HEK293 (cell line): ENCODE measurements around the gene CPXM2.

Experiments
- CTCF ChIA-PET: fragments of 350-600 bp; formaldehyde crosslinking; extraction: SDS; loops from one replicate; lab custom pipeline; 2021; ENCODE audit warnings: antibody characterized with exemption; lab: Yijun Ruan, JAX
- POLR2A ChIA-PET: fragments of 300-600 bp; formaldehyde crosslinking; extraction: SDS; loops from one replicate; lab custom pipeline; 2020; ENCODE audit warnings: antibody characterized with exemption, inconsistent platforms; lab: Yijun Ruan, JAX
- H3K27ac ChIP-seq: fragments of 200-500 bp; sonication (Bioruptor generic); 2 replicates; pipeline ENCODE4 v1.5.1; 2014; ENCODE audit warnings: low read depth, low read length, control low read depth, inconsistent platforms; ENCODE audit errors: extremely low read depth
- H3K36me3 ChIP-seq, 2 experiments: fragments of 200-500 bp in 1 of 2; sonication (Bioruptor generic) in 1 of 2; 1 replicate in 1 of 2; 2 replicates in 1 of 2; pipeline ENCODE4 v1.5.1; 2014 to 2017; ENCODE audit warnings: inconsistent platforms in 2 of 2, low read length in 2 of 2; ENCODE audit not compliant: control insufficient read depth in 2 of 2, insufficient read depth in 1 of 2
- H3K4me1 ChIP-seq: fragments of 200-500 bp; sonication (Bioruptor generic); 2 replicates; pipeline ENCODE4 v1.5.1; 2014; ENCODE audit warnings: mild to moderate bottlenecking, low read length, inconsistent platforms; ENCODE audit not compliant: control insufficient read depth, insufficient read depth
- H3K4me3 ChIP-seq: 2 replicates; pipeline ENCODE4 v1.5.1; 2011; ENCODE audit warnings: low read depth, mild to moderate bottlenecking, control low read depth, low read length, moderate library complexity
- H3K9me3 ChIP-seq: fragments of 200-500 bp; sonication (Bioruptor generic); 2 replicates; pipeline ENCODE4 v1.5.1; 2014; ENCODE audit warnings: low read depth, low read length, inconsistent platforms; ENCODE audit not compliant: control insufficient read depth, insufficient read depth
- IKZF3 ChIP-seq: fragments of 450-650 bp; IDR thresholded peaks from 2 replicates; pipeline ENCODE4 v1.5.0; 2018; ENCODE audit warnings: missing biosample characterization, mild to moderate bottlenecking, missing genetic modification characterization, moderate library complexity
- KLF16 ChIP-seq: fragments of 450-650 bp; formaldehyde crosslinking; IDR thresholded peaks from 2 replicates; pipeline ENCODE4 v1.5.1; 2017; ENCODE audit warnings: missing biosample characterization, missing genetic modification characterization
- KLF7 ChIP-seq: fragments of 450-650 bp; formaldehyde crosslinking; IDR thresholded peaks from 2 replicates; pipeline ENCODE4 v1.5.1; 2016; ENCODE audit warnings: missing biosample characterization, missing genetic modification characterization, borderline replicate concordance
- MEIS1 ChIP-seq: sonication (generic); formaldehyde crosslinking; IDR thresholded peaks from 2 replicates; pipeline ENCODE4 v1.8.1; 2022; ENCODE audit warnings: missing genetic modification reagents, mild to moderate bottlenecking, borderline replicate concordance
- ZBTB1 ChIP-seq: fragments of 450-650 bp; formaldehyde crosslinking; IDR thresholded peaks from 2 replicates; pipeline ENCODE4 v1.5.1; 2016; ENCODE audit warnings: missing biosample characterization, missing genetic modification characterization
- ZBTB11 ChIP-seq: fragments of 450-650 bp; formaldehyde crosslinking; conservative IDR thresholded peaks from 2 replicates; pipeline ENCODE4 v1.5.1; 2016; ENCODE audit warnings: low read depth, missing biosample characterization, missing genetic modification characterization
- ZFHX2 ChIP-seq: fragments of 450-650 bp; formaldehyde crosslinking; conservative IDR thresholded peaks from 2 replicates; pipeline ENCODE4 v1.5.1; 2016; ENCODE audit warnings: missing biosample characterization, missing genetic modification characterization
- ZFP3 ChIP-seq: fragments of 450-650 bp; formaldehyde crosslinking; IDR thresholded peaks from 2 replicates; pipeline ENCODE4 v1.5.1; 2016; ENCODE audit warnings: low read depth, missing biosample characterization, missing genetic modification characterization
- ZFP69B ChIP-seq: fragments of 450-650 bp; formaldehyde crosslinking; IDR thresholded peaks from 2 replicates; pipeline ENCODE4 v1.5.1; 2016; ENCODE audit warnings: missing biosample characterization, missing genetic modification characterization
- ZNF10 ChIP-seq: fragments of 450-650 bp; formaldehyde crosslinking; IDR thresholded peaks from 2 replicates; pipeline ENCODE4 v1.5.1; 2017; ENCODE audit warnings: missing biosample characterization, missing genetic modification characterization
- ZNF138 ChIP-seq: fragments of 450-650 bp; formaldehyde crosslinking; IDR thresholded peaks from 2 replicates; pipeline ENCODE4 v1.5.1; 2016; ENCODE audit warnings: missing biosample characterization, missing genetic modification characterization, borderline replicate concordance
- ZNF175 ChIP-seq: fragments of 450-650 bp; formaldehyde crosslinking; IDR thresholded peaks from 2 replicates; pipeline ENCODE4 v1.5.1; 2016; ENCODE audit warnings: missing biosample characterization, missing genetic modification characterization
- ZNF239 ChIP-seq: fragments of 450-650 bp; formaldehyde crosslinking; IDR thresholded peaks from 2 replicates; pipeline ENCODE4 v1.5.1; 2016; ENCODE audit warnings: missing biosample characterization, missing genetic modification characterization
- ZNF248 ChIP-seq: fragments of 450-650 bp; formaldehyde crosslinking; IDR thresholded peaks from 2 replicates; pipeline ENCODE4 v1.5.1; 2017; ENCODE audit warnings: missing biosample characterization, missing genetic modification characterization
- ZNF274 ChIP-seq, 2 experiments: fragments of 200-500 bp in 1 of 2; fragments of 450-650 bp in 1 of 2; sonication (Bioruptor generic) in 1 of 2; formaldehyde crosslinking in 1 of 2; IDR thresholded peaks; 2 replicates each; pipeline versions ENCODE4 v1.5.1 to v1.6.1; 2014 to 2016; ENCODE audit warnings: borderline replicate concordance in 1 of 2, inconsistent platforms in 1 of 2, low read length in 1 of 2, missing biosample characterization in 1 of 2, missing genetic modification characterization in 1 of 2
- ZNF335 ChIP-seq: fragments of 450-650 bp; formaldehyde crosslinking; conservative IDR thresholded peaks from 2 replicates; pipeline ENCODE4 v1.5.1; 2016; ENCODE audit warnings: missing biosample characterization, missing genetic modification characterization
- ZNF362 ChIP-seq: fragments of 450-650 bp; formaldehyde crosslinking; IDR thresholded peaks from 2 replicates; pipeline ENCODE4 v1.5.1; 2016; ENCODE audit warnings: missing biosample characterization, missing genetic modification characterization
- ZNF404 ChIP-seq: fragments of 450-650 bp; formaldehyde crosslinking; IDR thresholded peaks from 2 replicates; pipeline ENCODE4 v1.5.1; 2017; ENCODE audit warnings: missing biosample characterization, missing genetic modification characterization
- ZNF529 ChIP-seq: fragments of 450-650 bp; formaldehyde crosslinking; IDR thresholded peaks from 2 replicates; pipeline ENCODE4 v1.5.1; 2017; ENCODE audit warnings: missing genetic modification characterization, missing biosample characterization; ENCODE audit not compliant: insufficient replicate concordance
- ZNF555 ChIP-seq: fragments of 450-650 bp; formaldehyde crosslinking; conservative IDR thresholded peaks from 2 replicates; pipeline ENCODE4 v1.5.1; 2017; ENCODE audit warnings: missing biosample characterization, mild to moderate bottlenecking, missing genetic modification characterization, inconsistent platforms
- ZNF561 ChIP-seq: fragments of 450-650 bp; IDR thresholded peaks from 2 replicates; pipeline ENCODE4 v1.5.1; 2018; ENCODE audit warnings: missing biosample characterization, missing genetic modification characterization, borderline replicate concordance
- ZNF571 ChIP-seq: fragments of 450-650 bp; formaldehyde crosslinking; IDR thresholded peaks from 2 replicates; pipeline ENCODE4 v1.5.0; 2017; ENCODE audit warnings: missing biosample characterization, missing genetic modification characterization
- ZNF580 ChIP-seq: fragments of 450-650 bp; formaldehyde crosslinking; IDR thresholded peaks from 2 replicates; pipeline ENCODE4 v1.5.1; 2016; ENCODE audit warnings: missing biosample characterization, missing genetic modification characterization
- ZNF600 ChIP-seq: fragments of 450-650 bp; formaldehyde crosslinking; IDR thresholded peaks from 2 replicates; pipeline ENCODE4 v1.5.1; 2016; ENCODE audit warnings: missing biosample characterization, missing genetic modification characterization
- ZNF610 ChIP-seq: fragments of 450-650 bp; formaldehyde crosslinking; IDR thresholded peaks from 2 replicates; pipeline ENCODE4 v1.5.1; 2016; ENCODE audit warnings: missing biosample characterization, missing genetic modification characterization, borderline replicate concordance
- ZNF654 ChIP-seq: fragments of 450-650 bp; formaldehyde crosslinking; IDR thresholded peaks from 2 replicates; pipeline ENCODE4 v1.5.1; 2016; ENCODE audit warnings: low read depth, missing biosample characterization, missing genetic modification characterization
- ZNF677 ChIP-seq: fragments of 450-650 bp; IDR thresholded peaks from 2 replicates; pipeline ENCODE4 v1.5.0; 2018; ENCODE audit warnings: missing biosample characterization, mild to moderate bottlenecking, missing genetic modification characterization, moderate library complexity
- ZNF747 ChIP-seq: fragments of 450-650 bp; formaldehyde crosslinking; IDR thresholded peaks from 2 replicates; pipeline ENCODE4 v1.5.1; 2016; ENCODE audit warnings: missing biosample characterization, missing genetic modification characterization
- ZNF843 ChIP-seq: fragments of 450-650 bp; formaldehyde crosslinking; IDR thresholded peaks from 2 replicates; pipeline ENCODE4 v1.5.1; 2016; ENCODE audit warnings: missing biosample characterization, missing genetic modification characterization

CPXM2 gene

GRCh38 chr10:123783296-123783695, 108.3 kb downstream of the CPXM2 start:
- Histone ChIP-seq H3K4me3 (no peak overlapping the region), H3K27ac (no peak overlapping the region), H3K9me3 (no peaks in the 10 kb centered on the region), H3K4me1 (no peaks in the 10 kb centered on the region)
- TF ChIP-seq IKZF3 (tag by site-specific recombination) = no peak
- TF ChIP-seq ZFHX2 (tag by site-specific recombination) = 0 out of 2 replicates have a peak, but pooled peaks have one; percentile 17
- TF ChIP-seq, all 188 proteins: peak for 1
- no peaks in the 10 kb centered on the region for H3K36me3 ChIP-seq
- POLR2A ChIA-PET = no interaction called here
- CTCF ChIA-PET = interaction anchor here (0.8 kb wide), 1 partner anchor 212 kb away, joined by 3 read pairs; no protein-coding TSS in a partner anchor

- ChIA-PET CTCF (no interaction called here), POLR2A (no interaction called here)
- TF ChIP-seq ZNF529 (tag by site-specific recombination) = no peak
- no peak for TF ChIP-seq ZNF561 (tag by site-specific recombination)
- TF ChIP-seq ZFP69B (tag by site-specific recombination) = no peak
- no peak for TF ChIP-seq ZBTB1 (tag by site-specific recombination)
- TF ChIP-seq ZNF239 (tag by site-specific recombination) = no peak
- TF ChIP-seq ZNF654 (tag by site-specific recombination) = no peak
- no peak for TF ChIP-seq ZNF610 (tag by site-specific recombination)
- TF ChIP-seq ZNF362 (tag by site-specific recombination) = no peak
- TF ChIP-seq MEIS1 = no peak
- TF ChIP-seq ZNF600 = no peak
- TF ChIP-seq ZNF571 (tag by site-specific recombination) = no peak
- TF ChIP-seq ZNF580 (tag by site-specific recombination) = no peak
- TF ChIP-seq ZBTB11 (tag by site-specific recombination) = no peak
- TF ChIP-seq ZNF747 (tag by site-specific recombination) = no peak
- TF ChIP-seq ZNF248 (tag by site-specific recombination) = no peak
- Histone ChIP-seq H3K4me1 (no peaks in the 10 kb centered on the region), H3K36me3 (no peaks in the 10 kb centered on the region), H3K27ac (no peak overlapping the region), H3K9me3 (no peaks in the 10 kb centered on the region), H3K4me3 (no peak overlapping the region)
Measured at GRCh38 chr10:123782549-123782948, 109.1 kb downstream of the CPXM2 start.

GRCh38 chr10:123781956-123782500, 109.6 kb downstream of the CPXM2 start:
- POLR2A ChIA-PET = no interaction called here
- no peaks in the 10 kb centered on the region for H3K4me1 ChIP-seq
- CTCF ChIA-PET = interaction anchor here (0.6 kb wide), 1 partner anchor 17 kb away, joined by 3 read pairs; no protein-coding TSS in a partner anchor
- no peak overlapping the region for H3K27ac ChIP-seq
- H3K9me3 ChIP-seq = no peaks in the 10 kb centered on the region
- no peak overlapping the region for H3K4me3 ChIP-seq
- H3K36me3 ChIP-seq = no peaks in the 10 kb centered on the region
- TF ChIP-seq ZNF404 (tag by site-specific recombination) = no peak
- TF ChIP-seq KLF7 (tag by site-specific recombination) = no peak
- TF ChIP-seq ZNF335 (tag by site-specific recombination) = no peak
- TF ChIP-seq ZFP3 (tag by site-specific recombination) = no peak
- no peak for TF ChIP-seq ZNF677 (tag by site-specific recombination)
- no peak for TF ChIP-seq ZNF175 (tag by site-specific recombination)
- no peak for TF ChIP-seq ZNF138 (tag by site-specific recombination)
- TF ChIP-seq ZNF571 (tag by site-specific recombination) = no peak
- no peak for TF ChIP-seq KLF16 (tag by site-specific recombination)
- no peak for TF ChIP-seq ZNF555 (tag by site-specific recombination)
- no peak for TF ChIP-seq ZNF274 (IDR thresholded peaks at IDR 0.05; ENCODE audit: low read length)
- no peak for TF ChIP-seq ZNF274 (tag by site-specific recombination; IDR thresholded peaks at IDR 0.05; ENCODE audit: borderline replicate concordance)
- no peak for TF ChIP-seq ZNF10 (tag by site-specific recombination)
- TF ChIP-seq ZNF843 = no peak
